GM21367 (cell line): ENCODE measurements around the gene PCK1.

Experiments used
- ATAC-seq: cut with Tn5 transposase; IDR thresholded peaks from one replicate; pipeline ENCODE4 v1.9.1; 2021; ENCODE audit not compliant: unreplicated experiment

PCK1 gene

DNA sequence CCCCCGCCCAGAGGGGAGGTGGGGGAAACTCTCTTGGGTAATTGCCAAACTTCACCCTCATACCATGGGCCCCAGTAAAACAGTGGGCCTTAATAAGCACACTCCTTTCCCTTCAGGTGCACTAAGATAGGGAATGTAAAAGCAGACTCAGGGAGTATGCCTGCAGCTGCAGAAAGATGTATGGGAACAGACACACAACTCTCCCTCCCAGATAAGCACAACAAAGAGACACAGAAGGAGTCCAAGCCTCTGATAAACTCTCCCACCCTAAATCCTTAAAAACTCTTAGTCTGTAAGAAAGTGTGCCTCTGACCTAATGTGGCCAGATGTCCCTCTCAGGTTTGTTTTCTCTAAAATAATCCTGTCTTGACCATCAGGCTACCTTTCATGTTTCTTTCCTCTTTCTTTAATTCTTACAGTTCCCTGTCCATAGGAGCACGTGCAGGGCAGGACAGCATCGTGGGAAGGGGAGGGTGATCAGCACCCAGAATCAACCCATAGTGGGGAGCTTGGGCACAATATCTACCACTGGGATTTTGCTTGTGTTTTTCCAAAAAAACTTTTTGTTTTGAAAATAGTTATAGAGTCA, 24.7 kb upstream of the PCK1 start:
- ATAC-seq, result no peak

DNA sequence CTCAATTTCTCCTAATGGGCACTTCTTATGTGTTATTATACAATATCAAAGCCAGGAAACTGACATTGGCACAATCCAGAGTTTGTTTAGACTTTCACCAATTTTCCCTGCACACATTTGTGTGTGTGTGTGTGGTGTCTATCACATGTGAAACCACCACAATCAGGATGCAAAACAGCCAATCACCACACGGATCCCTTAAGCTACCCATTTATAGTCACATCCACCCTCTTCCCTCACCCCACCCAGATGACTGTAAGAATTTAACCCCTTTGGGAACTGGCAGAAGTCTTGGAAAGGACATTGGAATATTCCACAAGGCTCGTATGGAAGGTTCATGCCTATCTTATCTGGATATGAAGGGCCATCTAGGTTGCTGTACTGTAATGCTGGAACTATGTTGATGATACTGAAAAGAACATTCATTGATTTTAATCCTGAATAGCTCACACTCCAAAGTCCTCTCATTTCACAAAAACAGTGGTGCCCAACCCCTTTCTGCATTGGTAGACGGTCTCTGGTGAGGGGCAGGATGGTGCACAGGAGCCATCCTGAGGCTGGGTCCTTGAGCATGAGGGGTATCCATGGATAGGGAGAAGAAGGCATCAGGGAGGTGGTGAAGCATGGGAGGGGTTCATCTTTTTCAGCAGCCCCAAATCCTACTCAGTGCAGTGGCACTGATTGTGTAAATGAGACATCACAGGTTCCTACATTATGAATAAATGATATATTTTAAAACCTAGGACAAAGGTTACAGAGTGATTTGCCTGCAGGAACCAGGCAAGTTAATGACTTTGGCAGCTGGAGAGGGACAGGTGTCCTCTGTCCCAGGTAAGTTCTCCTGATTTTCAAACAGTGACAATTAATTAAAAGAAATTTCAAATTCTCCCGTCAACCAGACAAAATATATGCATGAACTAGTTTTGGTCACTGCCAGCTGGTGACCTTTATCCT, 23.9 kb upstream of the PCK1 start:
- no peak for ATAC-seq

DNA sequence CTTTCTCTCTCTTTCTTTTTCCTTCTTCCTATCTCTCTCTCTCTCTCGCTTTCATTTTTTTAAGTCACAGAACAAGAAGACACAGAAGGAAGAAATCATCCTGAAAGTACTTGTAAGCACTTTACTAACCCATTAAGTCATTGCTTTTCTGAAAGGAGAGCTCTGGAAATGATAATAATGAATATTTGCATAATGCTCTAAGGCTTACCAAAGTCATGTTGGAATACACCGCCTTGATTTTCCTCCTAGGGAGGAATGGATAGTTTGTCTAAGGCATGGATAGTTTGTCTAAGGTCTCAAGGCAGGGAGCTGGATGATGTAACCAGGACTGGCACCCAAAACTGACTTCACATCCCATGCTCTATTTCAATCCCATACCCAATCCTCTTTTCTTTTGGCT, 23.1 kb upstream of the PCK1 start:
- ATAC-seq, result no peak

DNA sequence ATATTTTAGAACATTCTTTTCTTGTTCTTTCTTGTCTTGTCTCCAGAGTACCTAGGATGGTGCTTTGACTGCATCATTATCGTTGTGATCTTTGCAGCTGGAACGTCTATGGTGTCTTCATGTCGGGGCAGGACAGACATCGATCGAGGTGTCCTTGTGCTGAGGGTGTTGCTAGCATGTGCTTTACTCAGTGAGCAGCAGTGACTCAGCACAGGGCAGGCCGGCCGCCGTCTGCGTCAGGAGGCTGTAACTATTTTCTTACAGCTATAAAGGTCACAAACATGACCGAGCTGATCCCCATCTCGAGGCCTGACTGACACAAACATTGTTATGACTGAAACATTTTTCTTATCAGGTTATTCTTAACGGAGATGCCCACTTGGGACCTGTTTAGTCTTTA, 21.0 kb upstream of the PCK1 start:
- no peak for ATAC-seq

DNA sequence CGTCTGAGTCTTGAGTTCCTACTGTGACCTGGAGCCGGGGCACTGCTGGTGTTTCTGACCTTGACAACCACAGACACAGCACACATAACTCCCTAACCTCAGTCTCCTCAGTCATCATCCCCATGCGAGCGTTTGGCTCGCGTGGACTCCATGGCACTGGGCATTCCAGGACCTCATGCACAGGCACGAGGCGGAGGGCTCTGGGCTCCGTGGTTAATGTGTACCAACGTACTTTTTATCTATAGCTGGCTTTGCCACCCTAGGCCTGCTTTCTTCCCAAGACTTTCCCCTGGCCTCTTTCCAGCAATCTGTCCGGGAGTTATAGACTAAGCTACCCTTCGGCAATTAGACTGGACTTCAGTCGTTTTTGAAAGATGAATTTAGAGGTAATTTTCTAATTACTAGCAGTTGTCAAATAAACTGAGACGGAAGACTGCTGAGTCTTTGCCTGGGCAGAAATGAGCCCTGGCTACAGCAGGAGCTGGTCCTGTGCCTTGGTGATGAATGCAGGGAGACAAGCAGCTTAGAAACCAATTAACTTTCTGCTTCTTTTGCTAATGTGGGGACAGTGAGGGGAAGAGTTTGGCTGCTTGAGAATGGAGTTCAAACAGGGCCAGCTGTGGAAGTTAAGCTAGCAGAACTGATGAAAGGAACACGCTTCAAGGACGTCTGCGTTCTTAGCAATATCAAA, 19.9 kb upstream of the PCK1 start:
- ATAC-seq, result no peak

DNA sequence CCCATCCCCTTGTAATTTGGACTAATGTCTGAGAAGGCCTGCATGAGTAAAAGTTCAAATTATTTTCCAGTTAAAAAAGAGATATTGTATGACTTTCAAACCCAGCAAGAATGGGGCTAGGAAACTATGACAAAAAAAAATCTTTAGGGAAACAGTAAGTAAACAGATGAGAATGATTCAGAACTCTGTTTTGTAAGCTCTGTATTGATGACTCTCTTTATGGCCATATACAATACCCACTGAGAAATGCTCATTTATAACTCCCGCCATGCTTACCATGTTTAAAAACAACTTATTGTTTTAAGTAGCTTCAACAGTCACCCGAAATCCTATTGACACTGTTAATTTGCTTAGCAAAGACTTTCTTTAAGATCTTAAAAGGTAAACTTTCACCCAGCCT, 17.2 kb upstream of the PCK1 start:
- ATAC-seq, result no peak

DNA sequence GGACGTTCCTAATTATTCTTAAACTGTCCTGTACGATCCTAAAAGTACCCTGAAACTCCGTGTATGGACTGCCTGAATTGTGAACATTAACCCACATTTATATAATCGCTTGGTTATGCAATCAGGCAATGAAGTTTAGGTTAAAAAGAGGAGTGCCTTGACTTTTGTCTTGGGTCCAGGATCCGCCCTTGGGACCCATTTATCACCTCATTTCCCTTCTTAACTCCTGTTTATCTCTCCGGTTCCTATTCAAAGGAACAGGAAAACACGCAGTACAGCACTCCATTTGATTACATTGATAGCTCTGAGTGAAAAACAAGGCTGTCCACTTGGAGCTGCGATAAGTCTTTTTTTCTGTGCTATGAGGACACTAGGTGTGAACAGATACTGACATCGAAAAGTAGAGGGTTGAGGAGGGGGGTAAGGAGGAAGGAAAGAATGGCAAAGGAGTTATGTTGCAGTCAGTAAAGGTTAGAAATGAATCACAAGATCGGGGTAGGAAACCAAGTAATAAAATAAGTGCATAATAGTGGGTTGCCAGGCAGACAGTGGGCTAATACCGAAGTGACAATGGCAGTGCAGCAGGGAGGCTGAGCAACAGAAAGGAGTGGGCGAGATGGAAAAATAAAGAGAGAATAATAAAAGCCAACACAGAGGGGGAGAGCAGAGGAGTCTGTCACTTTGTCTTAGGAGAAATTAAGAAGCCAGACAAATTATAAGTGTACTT, 15.9 kb upstream of the PCK1 start:
- ATAC-seq, result no peak

DNA sequence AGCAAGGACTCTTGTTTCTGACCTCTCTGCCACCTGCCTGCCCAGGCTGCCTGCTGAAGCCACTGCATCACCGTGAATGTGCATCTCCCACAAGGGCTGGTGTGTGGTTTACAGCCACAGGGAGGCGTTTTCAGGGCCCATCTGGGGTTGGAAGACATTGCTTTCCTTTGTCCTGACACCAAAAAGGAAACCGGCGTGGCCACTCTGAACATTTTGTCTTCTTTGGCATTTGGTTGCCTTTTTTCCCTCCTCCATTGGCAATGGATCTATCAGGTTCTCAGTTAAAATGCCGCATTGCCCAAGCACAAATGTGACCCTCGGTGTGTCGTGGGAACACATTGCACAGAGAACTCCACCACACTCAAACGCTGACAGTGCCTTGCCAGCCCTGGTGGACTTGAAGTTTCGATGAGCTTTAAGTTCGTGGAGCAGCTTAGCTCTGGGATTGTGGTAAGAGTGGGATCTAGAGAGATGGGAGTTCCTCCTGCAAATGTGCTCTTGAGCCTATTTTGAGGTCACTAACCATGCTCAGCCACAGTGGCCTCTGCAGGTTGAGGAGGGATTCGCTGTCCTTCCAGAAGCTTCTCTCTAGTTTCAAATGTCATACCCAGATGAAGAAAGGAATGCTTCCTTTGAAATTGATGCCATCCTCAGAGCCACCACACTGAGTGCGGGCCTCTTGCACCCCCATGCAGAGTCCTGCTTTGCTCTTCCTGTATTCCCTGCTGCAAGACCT, 14.8 kb upstream of the PCK1 start:
- no peak for ATAC-seq

DNA sequence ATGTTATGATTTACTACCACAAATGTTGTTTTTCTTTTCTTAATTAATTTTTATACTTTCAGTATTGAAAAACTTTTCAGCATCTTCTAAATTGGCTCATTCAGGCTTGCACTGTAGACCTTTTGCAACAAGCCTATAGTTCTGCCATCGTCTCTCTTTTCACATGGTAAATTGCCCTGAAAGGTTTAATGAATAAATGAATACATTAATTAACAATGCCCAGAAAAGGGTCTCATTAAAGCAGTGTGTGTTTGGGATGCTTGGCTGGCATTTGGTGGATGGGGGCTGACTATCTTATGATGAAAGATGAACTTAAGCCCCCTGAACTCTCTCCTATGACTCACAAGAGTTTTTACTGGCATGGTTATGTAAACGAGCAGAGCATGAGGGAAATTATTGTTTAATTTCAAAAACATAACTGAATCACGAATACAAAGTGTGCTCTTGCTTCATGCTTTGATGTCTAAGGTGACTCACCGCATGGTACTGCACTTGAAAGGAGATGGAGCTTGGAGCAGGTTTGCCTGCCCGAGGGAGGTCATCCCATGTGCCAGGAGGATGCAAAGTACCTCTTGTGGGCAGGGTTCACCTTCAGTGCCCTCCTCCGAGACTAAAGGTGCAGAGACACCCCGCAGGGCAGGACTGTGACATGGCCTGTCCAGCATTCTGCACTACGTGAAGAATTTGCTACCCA, 13.8 kb upstream of the PCK1 start:
- no peak for ATAC-seq

DNA sequence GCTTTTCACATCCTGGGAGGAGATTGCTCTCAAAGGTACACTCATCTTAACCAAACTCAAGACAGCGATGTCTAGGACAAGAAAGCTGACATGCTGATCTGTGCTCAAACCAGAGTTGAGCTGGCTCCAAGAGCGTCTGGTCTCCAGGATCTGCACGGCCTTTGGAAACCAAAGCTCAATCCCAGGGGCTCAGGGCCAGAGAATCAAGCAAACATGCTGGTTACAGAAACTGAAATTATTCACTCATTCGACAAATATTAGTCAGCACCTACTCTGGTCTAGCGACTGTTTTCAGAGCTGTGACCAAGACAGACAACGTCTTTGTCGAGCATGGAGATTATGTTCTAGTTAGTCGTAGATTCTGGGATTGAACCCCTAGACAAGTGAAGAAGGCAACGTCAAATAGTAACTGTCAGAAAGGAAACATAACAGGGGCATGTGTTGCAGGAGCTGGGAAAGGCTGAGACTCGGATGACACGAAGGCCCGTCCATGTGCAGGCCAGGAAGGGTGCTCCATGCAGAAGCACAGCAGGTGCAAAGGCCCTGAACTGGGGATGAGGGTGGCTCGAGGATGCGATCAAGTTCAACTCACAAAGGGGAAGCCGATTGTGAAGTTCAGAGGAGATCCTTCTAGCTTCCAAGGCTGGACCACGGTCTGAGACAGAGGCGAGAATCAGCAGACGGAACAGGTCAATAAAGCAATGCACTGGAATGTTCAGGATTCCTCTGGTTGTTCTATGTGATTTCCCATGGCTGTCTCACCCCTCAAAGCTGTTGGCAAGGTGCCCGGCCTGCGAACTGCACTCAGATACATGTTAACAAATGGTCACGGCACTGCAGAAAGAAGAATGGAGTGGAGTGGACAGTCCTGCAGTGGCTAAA, 12.5 kb upstream of the PCK1 start:
- no peak for ATAC-seq

DNA sequence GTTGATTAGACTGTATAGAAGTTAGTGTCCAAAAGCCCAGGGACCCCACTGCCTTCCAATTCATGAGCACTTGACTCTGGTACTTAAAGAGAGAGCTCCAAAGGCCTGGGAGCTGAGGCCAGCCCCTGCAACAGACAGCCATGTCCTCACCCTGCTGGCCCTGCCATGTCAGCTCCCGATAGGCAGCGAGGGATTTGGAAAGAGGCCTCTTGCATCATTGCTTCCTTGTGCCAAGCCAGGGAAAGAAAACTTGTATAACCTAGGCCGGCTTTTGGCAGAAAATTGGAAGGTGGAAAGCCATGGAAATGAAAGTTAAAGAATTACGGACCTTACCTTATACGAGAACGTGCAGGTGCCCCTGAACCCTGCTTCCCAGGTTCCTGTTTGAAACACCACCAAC, 8.4 kb upstream of the PCK1 start:
- no peak for ATAC-seq

DNA sequence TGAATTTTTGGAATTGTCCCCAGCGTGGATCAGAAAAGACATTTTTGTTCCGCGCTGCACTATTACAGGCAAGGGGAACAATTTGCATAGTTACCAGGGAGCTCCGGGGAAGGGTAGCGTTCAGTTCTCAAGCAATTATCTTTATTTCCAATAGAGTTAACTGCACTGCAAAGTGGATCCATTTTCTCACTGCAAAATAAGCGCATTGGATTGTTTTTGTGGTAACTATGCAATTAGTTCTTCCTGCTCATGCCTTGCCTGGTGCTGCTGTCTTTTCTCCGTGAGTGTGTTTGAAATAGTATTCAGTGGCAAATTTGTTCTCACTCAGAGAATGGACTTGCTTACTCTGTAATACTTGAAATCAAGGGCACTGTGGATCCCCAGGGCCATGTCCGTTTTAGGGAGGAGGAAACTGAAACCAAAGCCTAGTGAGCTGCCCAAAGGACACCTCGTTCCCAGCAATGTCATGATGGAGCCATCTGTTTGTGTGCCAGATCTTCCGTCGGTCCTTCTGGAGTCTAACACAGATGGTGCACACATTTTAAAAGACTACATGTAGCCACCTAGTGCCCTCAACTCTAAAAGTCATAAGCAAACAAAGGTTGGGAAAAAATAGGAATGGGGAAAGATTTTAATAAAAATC, 7.4 kb upstream of the PCK1 start:
- no peak for ATAC-seq

DNA sequence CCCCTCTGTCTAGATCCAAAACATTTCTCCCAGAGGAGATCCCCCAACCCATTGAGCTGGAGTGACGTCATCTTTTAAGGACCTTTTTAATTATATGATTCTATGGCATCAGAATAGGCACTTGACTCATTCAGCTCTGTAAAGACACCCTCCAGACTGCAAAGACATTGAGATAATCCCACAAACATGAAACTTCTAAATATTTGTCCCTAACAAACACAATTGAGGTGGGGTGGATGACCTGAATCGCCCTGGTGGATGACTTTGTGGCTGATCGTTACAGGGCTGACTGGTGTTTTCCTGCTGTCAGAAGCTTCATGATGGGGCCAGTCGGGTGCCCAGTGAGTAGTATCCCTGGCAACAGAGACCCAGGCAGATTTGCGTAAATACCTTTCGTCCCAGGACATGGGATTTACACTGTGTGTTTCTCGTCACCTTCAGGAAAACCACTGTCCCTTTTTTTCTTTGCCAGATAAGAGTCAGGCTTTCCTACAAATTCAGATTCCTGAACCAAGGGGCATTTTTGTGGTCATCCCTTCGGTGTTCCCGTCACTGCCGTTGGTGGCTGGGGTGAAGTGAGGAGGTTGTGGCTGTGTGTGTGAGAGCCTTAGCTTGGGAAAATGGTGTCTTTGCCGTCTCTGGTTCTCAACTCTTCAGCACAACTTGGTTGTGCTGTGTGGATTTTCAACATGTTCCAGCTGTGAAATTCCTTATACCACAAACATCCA, 5.3 kb upstream of the PCK1 start:
- ATAC-seq, result no peak

DNA sequence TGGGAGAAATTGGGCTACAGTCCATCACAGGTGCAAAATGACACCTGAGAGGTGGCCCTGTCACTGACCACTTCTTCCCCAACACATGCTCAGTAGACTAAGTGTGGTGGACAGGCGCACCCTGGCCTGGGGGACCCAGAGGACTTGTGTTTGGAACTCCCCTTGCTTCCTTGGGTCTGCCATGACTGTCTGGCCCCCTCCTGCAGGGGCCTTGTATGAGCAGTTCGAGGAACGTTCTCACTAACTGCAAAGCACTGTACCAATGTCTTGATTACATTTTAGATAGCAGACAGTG, 4.0 kb upstream of the PCK1 start:
- no peak for ATAC-seq

DNA sequence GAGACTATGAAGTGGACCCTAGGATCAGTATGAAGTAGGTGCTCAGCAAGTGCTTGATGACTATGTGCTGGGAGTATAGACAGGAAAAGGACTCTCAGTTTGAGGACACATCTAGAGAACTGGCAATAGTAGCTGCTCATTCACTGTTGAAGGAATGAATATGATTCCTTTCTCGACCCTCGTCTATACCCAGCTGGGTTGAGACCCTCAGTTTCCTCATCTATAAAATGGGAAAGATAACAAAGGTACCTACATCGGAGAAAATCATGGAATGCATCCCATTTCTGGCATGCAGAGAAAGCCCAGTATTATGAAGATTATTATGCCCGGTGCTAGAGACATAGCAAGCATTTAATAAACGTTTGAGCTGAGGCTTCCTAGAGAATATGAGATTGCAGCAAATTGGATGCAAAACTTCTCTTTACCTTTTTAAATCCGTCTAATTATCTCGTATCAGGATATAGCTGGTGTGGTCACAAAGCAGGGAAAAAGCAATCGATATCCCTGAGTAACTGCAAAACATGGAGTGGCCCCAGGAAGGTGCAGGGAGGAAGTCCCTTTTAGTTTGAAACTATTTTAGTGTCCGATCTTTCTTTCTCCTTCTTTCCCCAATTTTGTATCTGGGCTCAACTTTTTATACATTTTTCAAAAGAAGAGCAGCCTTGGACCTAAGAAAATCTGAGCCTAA, 2.8 kb upstream of the PCK1 start:
- ATAC-seq, result no peak

DNA sequence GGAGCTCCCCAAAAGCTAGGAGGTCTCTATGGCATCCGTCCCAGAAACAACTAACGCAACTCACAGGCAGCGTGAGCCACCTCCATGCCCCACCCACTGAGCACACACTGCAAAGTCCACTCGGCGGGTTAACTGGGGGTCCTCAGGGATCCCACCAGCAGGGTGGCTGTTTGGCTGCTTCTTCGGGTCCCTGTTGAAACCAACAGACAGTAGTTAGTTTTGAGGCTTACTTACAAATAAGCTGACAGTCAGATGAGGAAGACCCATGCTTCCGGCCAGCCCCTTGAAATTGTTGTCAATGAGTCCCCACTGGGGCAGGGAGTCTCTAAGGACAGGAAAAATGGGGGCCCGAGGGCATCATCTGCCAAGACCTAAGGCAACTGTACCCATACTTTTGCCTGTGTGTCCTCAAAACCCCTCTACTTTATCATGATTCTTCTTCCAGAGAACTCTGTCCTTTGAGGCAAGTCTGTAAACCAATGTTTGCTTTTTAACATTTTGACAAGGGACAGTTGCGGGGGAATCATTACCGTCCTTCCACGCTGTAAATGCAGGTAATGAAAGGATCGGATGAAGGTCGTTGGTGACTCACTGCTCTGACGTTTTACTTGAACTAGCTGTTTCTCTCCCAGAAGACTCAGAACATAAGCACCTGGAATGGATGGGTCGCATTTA, 2.2 kb upstream of the PCK1 start:
- no peak for ATAC-seq

DNA sequence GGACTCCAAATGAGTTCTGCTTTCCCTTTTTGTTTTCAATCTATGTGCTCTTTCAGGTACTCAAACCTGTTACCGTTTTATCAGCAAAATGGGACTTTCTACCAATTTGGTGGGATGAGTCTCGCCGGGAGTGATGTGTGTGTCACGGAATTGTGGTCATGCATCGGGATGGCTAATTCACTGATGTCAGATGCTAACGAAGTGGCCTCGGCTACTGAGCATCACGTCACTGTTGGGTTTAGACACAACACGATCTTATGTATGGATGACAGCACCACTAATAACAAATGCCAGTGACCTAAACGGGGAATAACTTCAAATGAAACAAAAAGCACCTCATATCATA, 1.6 kb upstream of the PCK1 start:
- no peak for ATAC-seq
